CD4-positive, alpha-beta T cell treated with Interleukin-6 at 100 ng/mL for 8 hours (primary cell): ENCODE results near the gene ENPEP.
"Not testable (repeated sequence)": the region's sequence is repeated elsewhere in the genome, so short reads cannot be mapped to it uniquely, and the experiment has no call there.

Source experiments
- DNase-seq: peaks from one replicate; pipeline ENCODE4 v3.0.0-alpha.2; 2020; ENCODE audit warnings: mixed read lengths, low spot score

Gene ENPEP

GRCh38 chr4:110484029-110484428 is 8.1 kb downstream of the ENPEP start:
- DNase-seq: no peak

GRCh38 chr4:110484767-110485166 is 8.8 kb downstream of the ENPEP start:
- no peak for DNase-seq

GRCh38 chr4:110485452-110485851 is 9.5 kb downstream of the ENPEP start:
- DNase-seq: no peak

- DNase-seq: no peak
These were observed 10.3 kb downstream of the ENPEP start for GRCh38 chr4:110486256-110486655.

DNA sequence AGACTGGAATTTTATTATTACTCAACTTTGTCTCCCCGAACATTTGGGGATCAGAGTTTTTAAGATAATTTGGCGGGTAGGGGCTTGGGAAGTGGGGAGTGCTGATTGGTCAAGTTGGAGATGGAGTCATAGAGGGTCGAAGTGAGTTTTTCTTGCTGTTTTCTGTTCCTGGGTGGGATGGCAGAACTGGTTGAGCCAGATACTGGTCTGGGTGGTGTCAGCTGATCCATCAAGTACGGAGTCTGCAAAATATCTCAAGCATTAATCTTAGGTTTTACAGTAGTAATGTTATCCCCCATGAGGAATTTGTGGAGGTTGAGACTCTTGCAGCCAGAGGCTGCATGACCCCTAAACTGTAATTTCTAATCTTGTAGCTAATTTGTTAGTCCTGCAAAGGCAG is 10.9 kb downstream of the ENPEP start:
- DNase-seq: not testable (repeated sequence)

DNA sequence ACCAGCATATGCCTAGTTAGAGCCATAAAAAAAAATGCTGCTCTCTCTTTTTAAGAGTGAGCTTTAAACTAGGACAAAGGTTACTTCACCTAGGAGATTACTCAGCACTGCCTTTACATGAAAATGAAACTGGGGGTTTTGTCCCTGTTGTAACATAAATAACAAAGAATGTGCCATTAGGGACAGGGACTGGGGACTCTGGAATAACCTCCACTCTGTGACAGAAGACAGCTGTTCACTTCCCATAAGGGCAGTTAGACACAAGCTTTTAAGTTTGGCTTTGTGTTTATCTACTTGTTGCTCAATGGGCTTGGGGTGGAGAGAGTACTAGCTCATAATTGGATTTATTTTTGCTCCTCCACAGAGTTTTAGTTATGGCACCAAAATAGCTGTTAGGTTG is 11.9 kb downstream of the ENPEP start:
- no peak for DNase-seq

GRCh38 chr4:110489901-110490508 is 14.1 kb downstream of the ENPEP start:
- DNase-seq: no peak

DNA sequence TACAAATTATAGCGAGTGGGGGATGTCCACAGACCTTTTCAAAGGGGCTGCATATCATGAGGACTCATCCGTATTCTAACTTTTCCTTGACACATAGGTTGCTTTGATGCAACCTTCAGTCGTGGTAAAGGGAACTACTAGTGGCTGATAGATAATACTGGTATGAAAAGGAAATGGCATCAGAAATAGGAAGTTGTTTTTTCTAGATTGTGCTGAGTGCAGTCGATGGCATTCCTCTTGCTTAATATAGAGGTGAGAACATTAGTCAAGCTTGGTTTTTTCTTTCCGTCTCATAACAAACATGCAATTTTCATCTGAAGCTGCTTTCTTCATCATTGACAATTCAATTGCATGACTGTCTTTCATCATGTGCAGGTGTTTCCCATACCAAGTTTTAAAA is 16.6 kb downstream of the ENPEP start:
- DNase-seq: no peak

- no peak for DNase-seq
These were observed 17.6 kb downstream of the ENPEP start for GRCh38 chr4:110493520-110493919.

DNA sequence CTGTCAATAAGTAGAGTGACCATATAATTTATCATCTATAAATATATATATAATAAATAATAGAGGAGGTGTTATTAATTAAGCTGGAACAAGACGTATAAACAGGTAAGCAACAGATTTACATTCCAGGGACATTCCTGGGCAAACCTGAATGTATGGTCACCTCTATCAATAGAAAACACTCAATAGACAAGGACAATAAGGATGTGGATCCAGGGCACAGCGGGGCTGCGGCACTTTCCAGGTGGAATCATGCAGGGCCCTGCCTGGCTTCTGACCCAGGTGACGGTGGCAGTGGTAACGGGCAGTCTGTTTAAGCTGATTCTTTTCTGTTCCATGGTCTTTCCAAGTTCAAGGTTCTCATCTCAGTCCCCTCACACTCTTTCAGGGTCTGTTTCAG is 22.5 kb downstream of the ENPEP start:
- DNase-seq: no peak

DNA sequence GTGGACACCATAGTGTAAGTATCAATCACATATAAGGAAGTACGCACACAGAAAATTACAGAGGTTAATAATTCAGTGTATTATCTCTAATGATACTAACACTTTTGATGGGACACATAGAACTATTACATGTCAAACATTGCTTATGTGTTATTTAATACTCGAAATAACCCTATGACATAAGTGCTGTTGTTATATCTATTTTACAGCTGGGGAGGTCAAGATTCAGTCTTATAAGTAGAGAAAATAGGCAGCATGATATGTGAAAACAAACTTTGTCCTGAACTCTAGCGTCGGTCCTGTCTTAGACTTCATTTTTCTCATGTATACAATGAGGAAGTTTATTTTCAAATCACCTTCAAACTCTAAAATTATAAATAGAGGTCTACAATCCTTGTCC is 23.2 kb downstream of the ENPEP start:
- no peak for DNase-seq

- DNase-seq: no peak
These were observed 25.9 kb downstream of the ENPEP start for GRCh38 chr4:110501826-110502225.

- no peak for DNase-seq
These were observed 27.5 kb downstream of the ENPEP start for GRCh38 chr4:110503270-110504083.

DNA sequence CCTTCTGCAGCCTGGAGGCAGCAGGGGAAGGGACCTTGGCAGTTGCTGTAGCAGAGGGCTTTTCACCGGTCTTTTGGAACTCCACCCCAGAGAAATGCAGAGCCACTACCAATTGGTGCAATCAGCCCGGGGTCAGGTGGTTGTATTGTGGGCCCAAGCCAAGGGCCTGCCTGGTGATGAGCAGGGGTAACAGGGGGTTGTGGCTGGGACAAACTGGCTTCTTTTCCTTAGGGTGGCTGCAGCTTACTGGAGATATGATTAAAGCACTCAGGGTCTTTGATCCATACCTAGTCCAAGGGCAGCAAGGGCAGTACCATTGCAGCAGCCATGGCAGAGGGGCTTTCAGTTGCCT is 28.1 kb downstream of the ENPEP start:
- no peak for DNase-seq

GRCh38 chr4:110505440-110505839 is 29.5 kb downstream of the ENPEP start:
- DNase-seq: no peak

DNA sequence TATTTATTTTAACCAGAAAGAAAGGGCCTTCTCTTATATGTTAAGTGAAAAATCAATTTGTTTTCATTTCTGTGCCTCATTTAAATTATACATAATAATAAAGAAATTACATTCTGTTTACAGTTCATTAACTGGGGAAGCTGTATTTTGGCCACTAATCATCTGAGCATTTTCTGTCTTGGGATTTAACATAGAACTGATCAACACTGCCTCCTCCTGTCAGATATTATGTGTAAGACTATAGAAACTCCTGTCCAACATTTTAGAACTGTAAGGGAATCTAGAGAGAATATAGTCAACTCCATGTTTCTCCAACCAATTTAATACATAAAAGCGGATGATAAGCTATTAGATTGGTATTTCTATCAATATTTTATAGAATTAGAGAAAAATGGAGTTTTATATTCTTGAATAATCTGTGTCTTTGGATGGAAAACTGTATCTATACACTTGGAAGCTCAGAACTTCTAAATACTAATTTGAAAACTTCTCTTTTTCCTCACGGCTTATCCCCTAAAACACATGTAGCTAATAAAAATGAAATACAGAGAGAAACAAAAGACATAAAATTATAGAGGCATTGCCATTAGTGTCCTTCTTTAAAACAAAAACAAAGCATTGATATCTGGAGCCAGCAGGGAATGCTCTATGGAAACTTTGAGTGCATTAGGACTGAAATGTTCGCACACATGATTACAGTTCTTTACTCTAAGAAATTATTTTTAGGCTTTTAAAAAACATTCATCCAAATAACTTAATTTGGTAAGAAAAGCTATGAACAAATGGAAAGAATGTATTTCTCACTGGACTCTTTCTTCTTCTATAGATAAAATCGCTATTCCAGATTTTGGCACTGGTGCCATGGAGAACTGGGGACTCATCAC is 33.1 kb downstream of the ENPEP start:
- no peak for DNase-seq

GRCh38 chr4:110510277-110510676 is 34.3 kb downstream of the ENPEP start:
- DNase-seq: no peak

DNA sequence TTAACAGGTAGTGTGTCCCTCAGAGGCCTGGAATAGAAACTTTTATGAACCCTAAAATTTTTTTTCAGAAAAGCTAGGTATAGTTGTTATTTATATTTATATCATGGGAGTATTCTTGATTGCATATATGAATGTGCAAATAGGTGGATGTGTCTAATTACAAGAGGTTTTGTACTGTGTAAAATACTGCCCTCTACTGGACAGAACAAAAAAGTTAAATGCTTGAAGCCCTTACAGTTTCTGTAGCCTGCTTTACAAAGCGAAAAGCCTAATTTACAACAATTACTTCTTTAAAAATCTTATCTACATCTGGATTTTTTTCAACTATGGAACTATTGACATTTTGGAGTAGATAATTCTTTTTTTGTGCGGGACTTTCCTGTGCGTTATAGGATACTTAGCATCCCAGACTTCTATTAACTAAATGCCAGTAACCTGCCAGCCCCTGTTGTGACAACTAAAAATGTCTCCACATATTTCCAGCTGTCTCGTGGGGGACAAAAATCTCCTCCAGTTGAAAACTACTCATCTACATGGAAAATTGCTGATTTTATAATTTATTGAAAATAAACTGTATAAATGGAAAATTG is 35.1 kb downstream of the ENPEP start:
- DNase-seq: peak; percentile 46

DNA sequence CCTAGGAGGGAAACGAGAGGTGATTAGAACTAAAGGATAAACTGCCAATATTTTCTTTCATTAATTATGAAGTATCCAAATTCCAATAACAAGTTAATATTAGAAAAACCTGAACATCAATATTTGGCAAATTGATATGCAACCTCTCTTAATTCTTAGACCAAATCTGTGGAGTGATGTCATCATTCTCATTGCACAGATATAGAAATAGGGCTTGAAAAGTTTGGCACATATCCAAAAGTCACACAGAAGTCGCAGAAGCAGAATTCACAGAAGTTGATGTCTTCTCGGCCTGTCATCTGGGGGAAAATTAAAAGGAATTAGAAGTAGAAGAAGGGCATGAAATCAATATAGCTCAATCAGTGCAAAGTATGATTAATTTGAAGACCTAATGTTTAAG is 36.9 kb downstream of the ENPEP start:
- DNase-seq: no peak

DNA sequence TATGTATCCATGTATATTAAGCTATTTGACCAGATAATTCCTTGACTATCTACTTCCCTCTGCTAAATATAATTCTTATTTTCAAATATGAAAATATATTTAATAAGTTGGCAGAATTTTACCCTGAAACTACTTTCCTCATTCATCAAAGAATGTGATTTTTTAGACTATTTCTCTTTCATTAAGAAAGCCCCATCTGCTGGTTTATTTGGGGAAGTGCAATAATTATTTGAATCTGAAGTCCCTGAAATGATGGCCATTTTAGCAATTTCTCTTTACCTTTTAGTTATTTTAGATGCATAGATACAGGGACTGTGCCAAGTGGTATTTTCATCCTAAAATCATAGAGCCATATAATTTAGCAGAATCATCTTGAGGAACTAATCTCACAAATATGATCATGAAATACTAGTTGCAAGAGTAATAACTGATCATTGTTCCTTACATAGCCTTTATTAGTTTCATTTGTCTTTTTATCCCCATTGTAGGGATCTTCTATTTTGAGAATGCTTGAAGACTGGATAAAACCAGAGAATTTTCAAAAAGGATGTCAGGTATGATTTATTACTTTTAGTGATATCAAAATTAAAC is 39.0 kb downstream of the ENPEP start:
- peak; percentile 27 for DNase-seq

DNA sequence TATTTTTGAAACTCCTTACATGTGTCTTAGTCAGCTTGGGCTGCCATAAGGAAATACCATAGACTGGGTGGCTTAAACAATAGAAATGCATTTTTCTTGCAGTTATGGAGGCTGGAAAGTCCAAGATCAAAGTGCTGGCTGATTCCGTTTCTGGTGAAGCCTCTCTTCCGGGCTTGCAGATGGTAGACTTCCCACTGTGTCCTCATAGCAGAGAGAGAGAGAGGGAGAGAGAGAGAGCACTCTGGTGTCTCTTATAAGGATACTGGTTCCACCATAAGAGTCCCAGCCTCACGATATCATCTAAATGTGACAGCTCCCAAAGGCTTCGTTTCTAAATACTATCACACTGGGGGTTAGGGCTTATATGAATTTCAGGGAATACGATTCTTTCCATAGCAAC is 39.7 kb downstream of the ENPEP start:
- DNase-seq: no peak
